LHCN-M2 (cell line): ENCODE results near the gene MCOLN2. TPM values are rescaled to one million over a fixed set of nuclear protein-coding genes. Genes with fewer than 3 reads are reported as not detected.
"Not testable (repeated sequence)": the region's sequence is repeated elsewhere in the genome, so short reads cannot be mapped to it uniquely, and the experiment has no call there.

Experiments
- DNase-seq: peaks from one replicate; pipeline ENCODE4 v3.0.0-alpha.2; 2012; ENCODE audit warnings: low read depth
- total RNA-seq: library from RNA; depleted of rRNA; stranded (reverse); fragments of >200 nt; gene quantifications from 2 replicates; pipeline ENCODE4 v1.2.3, GENCODE V29; 2014

MCOLN2 gene
- total RNA-seq, 1 experiment from 2014 or later = 0.34 TPM

GRCh38 chr1:84986561-84986960 lies 10.4 kb downstream of the MCOLN2 start:
- DNase-seq = not testable (repeated sequence)

GRCh38 chr1:84985365-84985764 lies 11.5 kb downstream of the MCOLN2 start:
- DNase-seq = no peak

- DNase-seq = no peak
Observed at GRCh38 chr1:84982395-84982794, 14.5 kb downstream of the MCOLN2 start.

- no peak for DNase-seq
Observed at GRCh38 chr1:84975035-84975434, 21.9 kb downstream of the MCOLN2 start.

DNA sequence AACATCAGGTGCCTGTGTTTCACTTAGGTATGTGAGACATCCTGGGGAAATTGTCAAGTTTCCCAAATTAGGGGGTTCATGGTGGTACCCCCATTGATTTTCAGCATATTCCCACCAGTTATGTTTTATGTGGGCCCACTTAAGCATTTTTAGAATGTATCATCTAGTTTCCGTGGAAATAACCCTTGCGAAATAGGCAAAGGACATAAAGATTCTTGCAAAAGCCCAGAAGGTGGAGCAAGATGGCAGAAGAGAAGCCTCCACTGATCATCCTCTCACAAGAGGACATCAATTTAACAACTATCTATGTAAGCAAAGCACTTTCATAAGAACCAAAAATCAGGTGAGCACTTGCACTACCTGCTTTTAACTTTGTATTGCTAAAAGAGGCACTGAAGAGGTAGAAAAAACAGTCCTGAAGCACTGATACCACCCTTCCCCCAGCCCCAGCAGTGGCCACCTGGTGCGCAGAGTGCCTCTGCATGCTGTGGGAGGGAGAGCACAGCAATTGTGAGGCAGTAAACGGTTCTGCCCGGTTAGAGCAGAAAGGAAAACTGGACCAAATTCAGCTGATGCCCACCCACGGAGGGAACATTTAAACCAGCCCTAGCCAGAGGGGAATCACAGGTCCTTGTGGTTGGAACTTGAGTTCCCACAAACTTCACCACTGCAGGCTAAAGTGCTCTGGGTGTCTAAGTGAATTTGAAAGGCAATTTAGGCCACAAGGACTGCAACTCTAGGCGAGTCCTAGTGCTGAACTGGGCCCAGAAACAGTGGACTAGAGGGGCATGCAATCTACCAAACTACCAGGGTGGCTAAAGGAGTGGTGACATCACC lies 23.2 kb downstream of the MCOLN2 start:
- peak; percentile 27 for DNase-seq

DNA sequence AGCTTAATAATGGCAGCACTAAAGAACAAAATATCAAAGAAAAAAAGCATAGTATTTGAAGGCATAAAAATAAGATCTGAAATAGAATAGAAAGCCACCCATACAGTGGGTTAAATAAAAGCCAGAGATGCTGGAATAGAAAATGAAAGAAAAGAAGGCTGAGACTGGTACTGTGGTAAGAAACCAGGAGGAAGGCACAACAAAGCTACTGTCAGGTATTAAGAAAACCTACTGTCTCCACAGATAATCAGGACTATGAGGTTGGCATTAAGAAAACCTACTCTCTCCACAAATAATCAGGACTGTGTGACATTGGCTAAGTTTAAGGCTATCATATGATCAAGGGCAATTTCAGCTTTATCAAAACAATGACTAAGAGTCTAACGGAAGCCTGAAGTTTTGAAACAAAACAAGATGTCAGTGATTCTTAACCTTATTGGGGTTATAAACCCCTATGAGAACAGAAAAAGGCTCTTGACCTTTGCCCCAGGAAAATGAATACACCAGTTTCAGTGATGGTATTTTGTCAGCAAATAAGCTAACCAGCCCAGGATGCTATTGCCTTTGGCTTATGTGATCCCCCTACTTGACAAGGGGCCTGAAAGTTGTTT lies 24.4 kb downstream of the MCOLN2 start:
- peak; percentile 57 for DNase-seq

- DNase-seq = no peak
Observed at GRCh38 chr1:84971957-84972356, 25.0 kb downstream of the MCOLN2 start.

- no peak for DNase-seq
Observed at GRCh38 chr1:84969489-84970250, 27.2 kb downstream of the MCOLN2 start.

GRCh38 chr1:84968865-84969264 lies 28.0 kb downstream of the MCOLN2 start:
- no peak for DNase-seq

- no peak for DNase-seq
Observed at GRCh38 chr1:84968101-84968500, 28.8 kb downstream of the MCOLN2 start.

GRCh38 chr1:84967666-84968065 lies 29.2 kb downstream of the MCOLN2 start:
- no peak for DNase-seq

- DNase-seq = no peak
Observed at GRCh38 chr1:84963021-84963420, 33.9 kb downstream of the MCOLN2 start.

GRCh38 chr1:84961316-84961715 lies 35.6 kb downstream of the MCOLN2 start:
- DNase-seq = no peak

DNA sequence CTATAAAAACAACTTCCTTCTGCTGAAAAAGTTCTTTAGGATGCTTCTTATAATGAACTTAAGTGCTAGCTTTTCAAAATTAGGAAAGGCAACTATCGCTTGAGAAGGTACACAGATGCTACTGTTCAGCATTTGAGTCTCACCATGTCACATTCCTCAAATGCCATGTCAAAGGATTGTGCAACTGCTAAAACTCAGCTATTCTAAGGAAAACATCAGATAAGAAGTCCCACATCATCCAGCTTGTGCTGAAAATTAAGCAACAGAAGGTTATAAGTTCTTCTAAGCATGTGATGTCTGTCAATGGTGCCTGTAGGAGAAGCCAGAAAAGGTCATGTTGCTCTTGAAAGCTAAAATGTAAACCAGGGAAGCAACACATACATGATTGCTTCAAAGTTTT lies 36.5 kb downstream of the MCOLN2 start:
- peak; percentile 47 for DNase-seq

- no peak for DNase-seq
Observed at GRCh38 chr1:84959294-84959693, 37.6 kb downstream of the MCOLN2 start.

- DNase-seq = no peak
Observed at GRCh38 chr1:84957966-84958365, 38.9 kb downstream of the MCOLN2 start.

DNA sequence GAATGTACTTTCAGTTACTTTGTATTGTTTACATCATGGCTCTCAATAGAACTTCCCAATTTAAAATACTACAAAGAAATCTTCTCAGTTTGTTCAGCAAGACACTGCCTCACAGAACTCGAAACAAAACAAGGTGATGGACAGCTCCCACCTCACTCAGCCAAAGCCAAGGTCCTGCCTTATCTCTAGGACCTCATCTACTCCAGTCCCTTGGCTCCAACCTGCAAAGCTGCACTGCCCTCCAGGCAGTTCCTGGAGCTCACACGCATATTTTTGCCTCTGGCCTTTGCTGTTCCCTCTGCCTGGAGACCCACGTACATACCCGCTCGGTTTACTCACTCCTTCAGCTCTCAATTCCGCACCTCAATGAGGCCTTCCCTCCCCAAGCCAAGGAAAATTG lies 40.3 kb downstream of the MCOLN2 start:
- no peak for DNase-seq

DNA sequence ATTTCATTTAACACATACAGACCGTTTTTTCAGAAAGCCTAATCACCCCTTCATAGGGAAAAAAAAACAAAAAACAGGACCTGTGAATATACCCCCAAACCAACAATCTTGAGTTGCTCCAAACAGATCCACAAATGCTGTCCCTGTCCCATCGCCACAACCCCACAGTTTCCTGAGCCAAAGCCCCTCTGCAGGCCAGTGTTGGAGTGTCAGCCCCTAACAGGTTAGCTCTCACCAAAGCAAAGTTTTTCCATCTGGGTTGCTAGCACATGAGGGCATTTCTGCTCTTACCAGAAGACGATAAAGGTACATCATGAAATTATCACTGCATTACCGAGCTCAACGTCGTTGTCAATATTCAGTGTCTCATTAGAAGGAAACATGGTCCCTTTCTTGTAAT lies 40.8 kb downstream of the MCOLN2 start:
- no peak for DNase-seq

DNA sequence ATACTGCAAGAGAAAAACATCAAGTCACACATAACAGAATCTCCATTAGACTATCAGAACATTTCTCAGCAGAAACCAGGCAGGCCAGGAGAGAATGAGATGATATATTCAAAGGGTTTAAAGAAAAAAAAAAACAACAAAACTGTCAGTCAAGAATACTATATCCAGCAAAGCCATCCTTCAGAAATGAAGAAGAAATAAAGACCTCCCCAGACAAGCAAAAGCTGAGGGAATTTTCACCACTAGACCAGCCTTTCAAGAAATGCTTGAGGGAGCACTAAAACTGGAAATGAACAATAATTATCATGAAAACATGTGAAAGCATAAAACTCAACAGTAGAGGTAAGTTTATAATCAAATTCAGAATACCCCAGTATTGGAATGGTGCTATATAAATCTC lies 47.2 kb downstream of the MCOLN2 start:
- DNase-seq = no peak

GRCh38 chr1:84947536-84948410 lies 49.1 kb downstream of the MCOLN2 start:
- no peak for DNase-seq

DNA sequence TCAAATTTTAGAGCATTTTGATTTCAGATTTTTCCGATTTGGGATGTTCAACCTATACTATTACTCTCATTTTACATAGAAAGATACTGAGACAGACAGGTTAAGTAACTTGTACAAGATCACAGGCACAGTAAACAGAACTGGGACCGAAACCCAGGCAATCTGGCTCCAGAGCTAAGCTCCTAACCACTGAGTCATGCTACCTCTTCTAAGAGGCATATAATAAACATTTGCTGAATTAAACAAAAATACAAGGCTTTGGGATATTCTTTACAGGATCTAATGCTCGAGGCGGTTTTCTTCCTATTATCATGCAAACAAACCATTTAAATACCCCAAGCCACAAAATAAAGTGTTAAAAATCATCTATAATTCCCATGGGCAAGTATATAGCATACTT lies 50.3 kb downstream of the MCOLN2 start:
- no peak for DNase-seq
